GM13977 (cell line): ENCODE data around the gene DUSP2.

Experiments used
- DNase-seq: peaks from one replicate; pipeline ENCODE4 v3.0.0; 2012; ENCODE audit warnings: low spot score
- CTCF ChIP-seq: IDR thresholded peaks from 2 replicates; pipeline ENCODE4 v1.5.1; 2012; ENCODE audit warnings: mild to moderate bottlenecking, control low read depth; ENCODE audit not compliant: insufficient read depth; ENCODE audit errors: extremely low read depth, missing control alignments
- in situ Hi-C: fragments of 300-500 bp; cut with MboI; formaldehyde crosslinking; loops from one replicate; pipeline ENCODE4 v1.12.0; 2022; ENCODE audit warnings: low sequenced_read_pairs, low pct_unique_long_range_greater_than_20kb, mixed read lengths, inconsistent platforms; ENCODE audit not compliant: unreplicated experiment

DUSP2 gene

GRCh38 chr2:96111823-96112500 is 33.3 kb downstream of the DUSP2 start:
- in situ Hi-C loops = no loop called here
- TF ChIP-seq CTCF = no peak
- no peak for DNase-seq

- DNase-seq = no peak
- in situ Hi-C loops = no loop called here
- TF ChIP-seq CTCF = no peak
Measured at GRCh38 chr2:96111257-96111640, 34.0 kb downstream of the DUSP2 start.

GRCh38 chr2:96110621-96111256 is 34.5 kb downstream of the DUSP2 start:
- in situ Hi-C loops = no loop called here
- no peak for DNase-seq

GRCh38 chr2:96109931-96110511 is 35.2 kb downstream of the DUSP2 start:
- in situ Hi-C loops = no loop called here
- TF ChIP-seq CTCF = no peak
- DNase-seq = no peak

More at GRCh38 chr2:96110621-96111256, 34.5 kb downstream of the DUSP2 start:
- TF ChIP-seq CTCF = no peak

GRCh38 chr2:96109361-96109680 is 35.9 kb downstream of the DUSP2 start:
- no peak for DNase-seq
- in situ Hi-C loops = no loop called here
- TF ChIP-seq CTCF = no peak

- TF ChIP-seq CTCF = no peak
- in situ Hi-C loops = no loop called here
- DNase-seq = no peak
Measured at GRCh38 chr2:96108541-96109360, 36.5 kb downstream of the DUSP2 start.
